ACHN (cell line): ENCODE measurements around the gene CRYL1.
A peak's percentile ranks its signal among the peaks of the same experiment; 100 is the strongest.

ENCODE experiments used
- DNase-seq: peaks from one replicate; pipeline ENCODE4 v3.0.0-alpha.2; 2015
- in situ Hi-C: cut with HindIII; loops from 2 replicates; pipeline ENCODE4 v1.10.0; 2017; ENCODE audit warnings: low sequenced_read_pairs, low pct_ligation_motif_present, low pct_unique_long_range_greater_than_20kb

The CRYL1 gene

GRCh38 chr13:20525601-20526544 lies at the start of gene CRYL1:
Gene CRYL1 (minus strand): TSS chr13:20525857. CDS start chr13:20525794, 63 bp downstream.
- in situ Hi-C loops, result no loop called here
- peak; percentile 56 for DNase-seq

- in situ Hi-C loops, result no loop called here
- no peak for DNase-seq
These were observed 48.0 kb upstream of the CRYL1 start for GRCh38 chr13:20573636-20574035.

GRCh38 chr13:20573186-20573585 lies 47.5 kb upstream of the CRYL1 start:
- in situ Hi-C loops, result no loop called here

GRCh38 chr13:20571676-20572075 lies 46.0 kb upstream of the CRYL1 start:
- DNase-seq, result no peak

More at GRCh38 chr13:20573186-20573585, 47.5 kb upstream of the CRYL1 start:
- no peak for DNase-seq

GRCh38 chr13:20570517-20570916 lies 44.9 kb upstream of the CRYL1 start:
- in situ Hi-C loops, result no loop called here
- DNase-seq, result no peak

More at GRCh38 chr13:20571676-20572075, 46.0 kb upstream of the CRYL1 start:
- in situ Hi-C loops, result no loop called here

GRCh38 chr13:20567881-20568528 lies 42.3 kb upstream of the CRYL1 start:
- DNase-seq, result peak; percentile 9
- in situ Hi-C loops, result no loop called here

- in situ Hi-C loops, result no loop called here
These were observed 41.5 kb upstream of the CRYL1 start, which contains the start of gene IFT88 for GRCh38 chr13:20566898-20567874. Gene IFT88 (plus strand): TSS chr13:20567157. CDS start chr13:20574386, 7,229 bp downstream.

GRCh38 chr13:20566468-20566897 lies 40.8 kb upstream of the CRYL1 start:
- in situ Hi-C loops, result no loop called here
- peak; percentile 61 for DNase-seq

More at GRCh38 chr13:20566898-20567874, 41.5 kb upstream of the CRYL1 start, which contains the start of gene IFT88:
- peak; percentile 82 for DNase-seq

GRCh38 chr13:20565115-20565736 lies 39.6 kb upstream of the CRYL1 start:
- in situ Hi-C loops, result no loop called here

GRCh38 chr13:20561741-20562140 lies 36.1 kb upstream of the CRYL1 start:
- DNase-seq, result no peak
- in situ Hi-C loops, result no loop called here

More at GRCh38 chr13:20565115-20565736, 39.6 kb upstream of the CRYL1 start:
- DNase-seq, result no peak

GRCh38 chr13:20559659-20560356 lies 34.2 kb upstream of the CRYL1 start:
- DNase-seq, result no peak
- in situ Hi-C loops, result no loop called here

GRCh38 chr13:20558982-20559381 lies 33.3 kb upstream of the CRYL1 start:
- in situ Hi-C loops, result no loop called here
- no peak for DNase-seq

- no peak for DNase-seq
- in situ Hi-C loops, result no loop called here
These were observed 27.7 kb upstream of the CRYL1 start for GRCh38 chr13:20553311-20553710.

- no peak for DNase-seq
- in situ Hi-C loops, result no loop called here
These were observed 25.1 kb upstream of the CRYL1 start for GRCh38 chr13:20550799-20551198.

- peak; percentile 49 for DNase-seq
- in situ Hi-C loops, result no loop called here
These were observed 21.8 kb upstream of the CRYL1 start for GRCh38 chr13:20547479-20547908.

- in situ Hi-C loops, result no loop called here
- no peak for DNase-seq
These were observed 20.9 kb upstream of the CRYL1 start for GRCh38 chr13:20546556-20546955.

- in situ Hi-C loops, result no loop called here
- DNase-seq, result no peak
These were observed 18.7 kb upstream of the CRYL1 start for GRCh38 chr13:20544201-20544923.
